HG03558 (cell line): ENCODE results near the gene CD63.
"Not testable (repeated sequence)": the region's sequence is repeated elsewhere in the genome, so short reads cannot be mapped to it uniquely, and the experiment has no call there.

Experiments
- ATAC-seq: cut with Tn5 transposase; IDR thresholded peaks from one replicate; pipeline ENCODE4 v1.9.1; 2021; ENCODE audit warnings: moderate number of reproducible peaks; ENCODE audit not compliant: unreplicated experiment; ENCODE audit errors: extremely low read depth

Gene CD63, protein sequence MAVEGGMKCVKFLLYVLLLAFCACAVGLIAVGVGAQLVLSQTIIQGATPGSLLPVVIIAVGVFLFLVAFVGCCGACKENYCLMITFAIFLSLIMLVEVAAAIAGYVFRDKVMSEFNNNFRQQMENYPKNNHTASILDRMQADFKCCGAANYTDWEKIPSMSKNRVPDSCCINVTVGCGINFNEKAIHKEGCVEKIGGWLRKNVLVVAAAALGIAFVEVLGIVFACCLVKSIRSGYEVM

DNA sequence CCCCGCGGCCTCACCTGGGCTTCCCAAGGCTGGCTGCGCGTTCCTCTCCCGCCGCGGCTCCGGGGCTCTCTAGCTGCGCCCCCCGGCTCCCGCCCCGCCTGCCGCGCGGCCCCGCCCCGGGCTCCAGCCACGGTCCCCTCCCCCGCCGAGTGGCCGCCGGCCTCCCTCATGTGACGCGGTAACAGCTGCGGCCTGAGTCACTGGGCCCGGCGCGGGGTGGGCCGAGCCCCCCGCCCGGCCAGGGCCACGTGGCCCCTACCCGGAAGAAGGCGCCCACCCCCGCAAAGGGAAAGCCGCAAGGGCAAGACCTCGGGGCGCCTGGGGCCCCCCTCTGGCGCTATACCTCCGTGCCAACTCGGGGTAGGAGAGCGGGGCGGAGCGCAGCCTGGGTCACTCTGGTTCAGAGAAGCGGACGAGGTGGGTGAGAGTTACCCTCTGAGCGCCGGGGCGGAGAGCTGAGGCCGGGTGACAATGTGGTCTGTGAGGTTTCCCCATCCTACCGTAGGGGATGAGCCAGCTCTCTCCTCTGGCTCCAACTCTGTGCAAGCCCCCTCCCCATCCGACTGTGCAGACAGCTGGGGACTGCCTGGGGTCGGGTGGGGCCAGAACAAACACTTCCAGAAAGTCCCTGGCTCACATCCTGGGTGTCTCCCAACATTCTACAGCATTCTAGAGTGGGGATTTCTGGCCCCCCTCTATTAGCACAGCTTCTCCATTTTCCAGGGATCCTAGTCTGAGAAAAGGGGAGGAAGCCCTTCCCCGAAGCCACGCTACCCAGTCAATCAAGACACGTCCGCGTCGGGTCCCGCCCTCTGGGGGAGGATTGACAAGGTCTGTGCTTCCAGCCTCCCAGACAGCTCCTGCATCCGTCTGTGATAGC, at the start of gene CD63:
CD63 (minus strand) TSS at position 71 of the 880 bp plus-strand sequence. CDS start 668 bp downstream, outside the sequence.
- ATAC-seq, result peak; percentile 46

DNA sequence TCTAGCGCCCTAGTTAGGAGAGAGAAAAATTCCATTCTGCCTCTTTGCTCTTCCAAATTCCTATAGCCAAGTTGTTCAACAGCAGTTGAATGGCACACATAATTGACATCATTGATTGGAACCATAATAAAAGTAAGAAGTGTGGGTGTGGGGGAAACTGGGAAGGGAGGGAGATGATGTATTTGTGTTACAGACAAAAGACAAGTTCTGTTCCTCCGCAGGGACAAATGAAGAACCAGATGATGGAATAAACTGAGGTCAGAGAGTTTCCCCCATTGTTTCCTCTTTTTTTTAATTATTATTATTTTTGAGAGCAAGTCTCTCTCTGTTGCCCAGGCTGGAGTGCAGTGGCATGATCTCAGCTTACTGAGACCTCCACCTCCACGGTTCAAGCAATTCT, 49.0 kb upstream of the CD63 start:
- ATAC-seq, result no peak

DNA sequence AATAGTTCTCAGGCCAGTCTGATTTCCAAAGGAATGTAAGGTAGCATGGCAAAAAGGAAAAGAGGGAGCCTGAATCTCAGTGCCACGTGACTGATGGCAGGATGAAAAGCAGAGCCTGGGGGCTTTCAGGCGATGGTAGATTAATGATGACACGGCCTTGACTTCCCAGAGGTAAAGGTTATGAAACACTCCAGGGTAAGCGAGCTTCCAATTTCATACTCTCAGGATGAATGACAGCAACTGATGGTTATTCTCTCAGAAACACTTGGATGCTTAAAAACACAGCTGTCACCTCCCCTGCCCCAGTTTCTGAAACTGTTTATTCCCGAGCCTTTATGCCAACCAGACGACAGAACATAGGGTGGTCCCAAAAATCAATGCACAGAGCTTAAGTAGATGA, 42.9 kb upstream of the CD63 start:
- ATAC-seq, result no peak

DNA sequence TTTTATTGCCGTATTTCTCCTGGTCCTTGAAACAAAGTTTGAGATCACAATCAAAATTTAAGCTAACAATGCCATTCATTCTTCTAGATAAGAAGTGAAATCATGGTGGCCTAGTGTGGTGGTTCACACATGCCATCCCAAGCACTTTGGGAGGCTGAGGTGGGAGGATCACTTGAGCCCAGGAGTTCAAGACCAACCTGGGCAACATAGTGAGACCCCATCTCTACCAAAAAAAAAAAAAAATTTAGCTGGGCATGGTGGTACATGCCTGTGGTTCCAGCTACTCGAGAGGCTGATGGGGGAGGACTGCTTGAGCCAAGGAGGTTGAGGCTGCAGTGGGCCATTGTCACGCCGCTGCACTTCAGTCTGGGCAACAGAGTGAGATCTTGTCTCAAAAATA, 38.3 kb upstream of the CD63 start:
- ATAC-seq, result no peak

DNA sequence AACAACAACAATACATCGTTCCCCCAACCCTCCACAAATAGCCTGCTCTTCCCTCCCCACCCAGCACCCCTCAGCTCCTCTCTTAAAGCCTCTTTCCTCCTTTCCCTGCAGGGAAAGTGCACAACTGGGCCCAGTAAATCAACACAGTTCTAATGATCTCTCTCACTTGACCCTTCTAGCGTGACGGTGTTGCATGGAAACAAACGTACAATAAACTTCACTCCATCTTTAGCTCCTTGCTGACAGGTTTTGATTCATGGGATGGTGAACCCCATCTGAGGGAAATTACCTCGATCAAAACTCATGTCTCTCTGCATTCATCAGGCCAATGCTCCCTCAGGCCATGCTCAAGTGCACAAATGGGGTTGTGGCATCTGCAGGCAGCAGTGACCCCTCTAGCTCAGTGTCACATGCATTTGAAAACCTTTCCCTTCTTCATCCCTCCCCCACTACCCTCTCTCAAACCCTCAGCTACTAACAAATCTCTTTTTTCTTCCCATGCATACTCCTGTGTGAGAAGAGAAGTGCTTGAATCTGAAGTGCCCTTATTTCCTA, 37.0 kb upstream of the CD63 start:
- no peak for ATAC-seq

DNA sequence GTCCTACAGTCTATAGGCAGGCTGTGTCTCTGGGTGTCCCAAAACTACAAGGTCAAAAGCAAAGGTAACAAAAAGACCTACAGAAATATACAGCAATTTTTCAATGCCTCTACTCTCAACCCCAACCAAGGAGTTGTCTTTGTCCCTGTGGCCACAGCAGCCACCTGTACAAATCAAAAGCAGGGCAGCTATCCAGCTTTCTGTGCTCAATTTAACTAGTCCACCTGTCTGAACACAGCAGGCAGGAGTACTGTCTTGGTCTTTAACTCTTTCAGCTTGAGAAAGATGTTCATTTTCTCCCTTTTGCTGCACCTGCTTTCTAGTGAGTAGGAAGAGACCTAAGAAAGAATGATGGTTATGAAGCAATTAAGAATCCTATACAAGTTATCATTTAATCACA, 33.8 kb upstream of the CD63 start:
- ATAC-seq, result no peak

DNA sequence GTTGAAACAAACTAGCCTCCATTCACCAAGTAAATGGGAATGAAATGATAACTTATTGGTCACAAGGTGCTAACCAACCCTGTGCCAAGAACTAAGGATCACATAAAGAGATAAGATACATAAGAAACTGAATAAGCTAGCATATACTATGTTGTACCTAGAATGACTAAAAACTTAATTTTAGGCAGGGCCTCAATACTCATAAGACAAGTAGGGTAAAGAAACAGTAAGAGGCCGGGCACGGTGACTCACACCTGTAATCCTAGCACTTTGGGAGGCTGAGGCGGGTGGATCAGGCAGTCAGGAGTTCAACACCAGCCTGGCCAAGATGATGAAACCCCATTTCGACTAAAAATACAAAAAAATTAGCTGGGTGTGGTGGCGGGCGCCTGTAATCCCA, 31.9 kb upstream of the CD63 start:
- no peak for ATAC-seq

DNA sequence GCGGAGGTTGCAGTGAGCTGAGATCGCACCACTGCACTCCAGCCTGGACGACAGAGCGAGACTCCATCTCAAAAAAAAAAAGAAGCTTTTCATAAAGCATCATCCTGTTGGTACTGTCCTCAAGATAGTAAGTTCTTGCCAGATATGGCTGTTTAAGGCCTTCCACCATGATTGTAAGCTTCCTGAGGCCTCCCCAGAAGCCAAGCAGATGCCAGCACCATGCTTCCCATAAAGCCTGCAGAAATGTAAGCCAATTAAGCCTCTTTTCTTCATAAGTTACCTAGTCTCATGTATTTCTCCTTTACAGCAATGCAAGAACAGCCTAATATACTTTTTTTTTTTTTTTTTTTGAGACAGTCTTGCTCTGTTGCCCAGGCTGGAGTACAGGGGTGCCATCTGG, 29.8 kb upstream of the CD63 start:
- not testable (repeated sequence) for ATAC-seq

DNA sequence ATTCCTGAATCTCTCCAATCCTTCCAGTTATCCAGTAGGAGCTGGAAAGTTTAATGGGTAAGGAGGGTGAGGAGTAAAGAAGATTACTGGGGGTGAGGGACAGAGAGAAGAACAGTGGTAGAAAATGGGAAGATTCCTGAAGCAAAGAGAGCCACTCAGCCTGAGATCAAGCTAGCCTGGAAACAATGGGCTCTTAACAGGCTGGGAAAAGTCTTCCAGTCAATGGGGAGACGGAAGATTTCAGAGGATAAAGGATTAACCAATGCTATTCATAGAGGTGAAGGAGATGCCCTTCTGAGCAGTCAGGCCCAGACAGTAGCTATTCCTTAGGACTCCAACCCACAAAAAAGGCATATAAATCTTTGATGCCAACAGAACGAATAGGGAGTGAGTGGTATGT, 28.9 kb upstream of the CD63 start:
- ATAC-seq, result no peak

DNA sequence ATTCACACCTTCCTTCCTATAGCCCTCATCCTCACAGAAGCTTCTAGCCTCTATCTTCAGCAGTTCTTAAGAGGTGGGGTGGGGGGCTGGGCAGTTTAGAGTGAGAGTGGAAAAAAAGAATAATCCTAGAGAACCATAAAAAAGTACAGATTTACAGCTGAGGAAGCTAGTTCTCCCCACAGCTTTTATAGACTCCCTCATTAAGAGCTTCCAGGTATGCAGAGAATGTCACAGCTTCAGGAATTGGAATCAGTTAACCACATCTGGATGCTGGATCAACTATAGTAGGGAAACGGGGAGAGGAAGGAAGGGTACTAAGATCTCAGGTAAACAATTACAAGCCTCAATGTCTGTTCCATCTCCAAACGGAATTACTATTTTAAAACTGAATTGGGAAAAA, 26.4 kb upstream of the CD63 start:
- no peak for ATAC-seq

DNA sequence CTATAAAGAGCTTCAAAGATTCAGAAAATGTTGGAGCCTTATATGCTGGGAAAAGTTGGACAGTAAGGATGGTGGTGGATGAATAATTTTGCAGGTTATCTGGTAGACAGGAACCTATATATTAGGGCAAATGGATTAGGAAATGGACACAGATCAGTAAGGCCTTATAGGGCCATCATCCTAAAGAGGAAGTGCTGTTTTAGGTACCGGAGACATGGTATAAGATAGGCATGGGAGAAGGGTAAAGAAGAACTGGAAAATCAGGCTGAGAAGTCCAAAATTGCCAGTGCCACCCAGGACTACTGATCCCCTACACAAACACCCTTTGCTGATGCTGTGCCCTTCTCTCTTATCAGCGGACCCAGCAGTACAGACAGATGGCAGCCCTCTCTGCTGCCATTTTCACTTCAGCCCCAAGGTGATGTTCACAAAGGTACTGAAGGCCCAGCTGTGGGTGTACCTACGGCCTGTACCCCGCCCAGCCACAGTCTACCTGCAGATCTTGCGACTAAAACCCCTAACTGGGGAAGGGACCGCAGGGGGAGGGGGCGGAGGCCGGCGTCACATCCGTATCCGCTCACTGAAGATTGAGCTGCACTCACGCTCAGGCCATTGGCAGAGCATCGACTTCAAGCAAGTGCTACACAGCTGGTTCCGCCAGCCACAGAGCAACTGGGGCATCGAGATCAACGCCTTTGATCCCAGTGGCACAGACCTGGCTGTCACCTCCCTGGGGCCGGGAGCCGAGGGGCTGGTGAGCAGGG, 19.6 kb upstream of the CD63 start:
- ATAC-seq, result no peak

DNA sequence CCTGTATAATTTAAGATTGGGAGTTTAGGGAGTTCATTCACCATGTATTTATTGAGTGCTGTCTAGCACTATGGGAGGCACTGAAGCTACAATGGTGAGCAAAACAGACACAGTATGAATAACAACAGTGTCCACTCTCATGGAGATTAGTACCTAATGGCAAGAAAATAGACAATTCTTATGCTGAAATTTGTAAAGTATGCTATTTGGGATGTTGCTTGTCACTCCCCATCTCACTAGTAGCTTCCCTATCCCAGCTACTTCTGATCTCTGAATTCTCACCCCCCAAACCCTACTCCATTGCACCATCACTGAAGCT, 18.1 kb upstream of the CD63 start:
- ATAC-seq, result no peak

DNA sequence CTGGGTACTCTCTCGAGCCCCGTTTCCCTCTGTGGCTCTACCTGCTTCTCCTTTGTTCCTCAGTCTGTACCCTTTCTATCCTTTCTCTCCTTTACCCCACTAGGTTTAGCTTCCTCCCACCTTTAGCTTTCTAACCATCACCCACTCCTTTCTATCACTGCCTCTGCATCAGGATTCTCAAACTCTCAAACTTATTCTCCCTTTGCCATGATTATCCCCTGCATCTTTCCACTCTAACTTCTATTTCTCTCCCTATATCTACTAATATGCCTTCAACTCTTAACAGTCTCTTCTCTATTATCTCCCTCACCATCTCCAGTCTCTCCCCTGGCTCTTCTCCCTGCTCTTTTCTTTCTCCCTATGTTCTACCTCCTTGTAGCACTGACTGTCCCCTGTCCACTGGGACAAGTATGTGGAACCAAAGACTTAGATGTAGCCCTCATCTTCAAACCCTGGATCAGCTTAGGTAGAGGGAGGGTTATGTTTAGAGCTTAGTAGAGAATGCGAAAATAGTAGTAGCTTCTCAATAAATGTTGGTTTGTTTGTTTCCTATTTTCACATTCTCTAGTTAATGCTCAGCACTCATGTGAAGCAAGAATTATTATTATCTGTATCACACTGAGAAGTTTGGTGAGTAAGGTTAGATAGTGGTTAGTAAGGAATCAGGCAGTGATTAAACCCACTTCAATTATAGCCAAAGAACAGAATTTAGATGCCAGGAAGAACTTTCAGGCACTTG, 17.5 kb upstream of the CD63 start:
- ATAC-seq, result no peak

DNA sequence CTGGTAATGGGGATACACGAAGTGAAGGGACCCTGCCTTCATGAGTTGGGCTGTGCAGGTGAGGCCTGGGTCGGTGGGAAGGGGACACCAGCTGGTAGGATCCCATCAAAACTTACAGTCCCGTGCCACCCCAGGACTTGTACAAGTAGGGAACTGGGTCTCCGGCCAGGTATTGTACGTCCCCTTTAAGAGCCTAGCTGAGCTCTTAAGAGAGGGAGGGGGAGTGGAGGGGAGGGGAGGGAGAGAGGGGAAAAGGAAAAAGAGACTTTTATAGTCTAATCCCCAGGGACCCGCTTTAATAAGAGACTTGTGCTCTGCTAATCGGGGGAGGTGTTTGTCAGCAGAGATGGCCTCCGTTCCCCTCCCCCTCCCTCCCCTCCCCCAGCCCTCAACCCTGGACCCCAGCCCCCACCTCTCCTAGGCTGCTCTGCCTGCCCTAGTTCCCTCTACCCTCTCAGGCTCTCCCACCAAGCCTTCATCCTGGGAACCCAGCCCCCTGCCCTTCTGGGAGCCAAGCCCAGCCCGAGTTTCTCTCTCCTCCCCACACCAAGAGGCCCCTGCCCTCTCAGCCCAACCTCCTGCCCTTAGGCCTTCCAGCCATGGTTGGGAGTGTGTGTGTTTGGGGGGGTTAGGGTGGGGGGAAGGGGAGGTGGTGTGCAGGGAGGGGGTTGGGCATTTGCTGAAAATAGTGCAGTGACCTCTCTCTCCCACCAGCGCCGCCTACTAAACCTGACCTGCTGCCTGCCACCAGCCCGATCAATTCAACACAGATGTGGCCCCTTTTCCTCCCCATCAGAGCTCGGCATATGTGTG, 16.8 kb upstream of the CD63 start:
- ATAC-seq, result no peak

DNA sequence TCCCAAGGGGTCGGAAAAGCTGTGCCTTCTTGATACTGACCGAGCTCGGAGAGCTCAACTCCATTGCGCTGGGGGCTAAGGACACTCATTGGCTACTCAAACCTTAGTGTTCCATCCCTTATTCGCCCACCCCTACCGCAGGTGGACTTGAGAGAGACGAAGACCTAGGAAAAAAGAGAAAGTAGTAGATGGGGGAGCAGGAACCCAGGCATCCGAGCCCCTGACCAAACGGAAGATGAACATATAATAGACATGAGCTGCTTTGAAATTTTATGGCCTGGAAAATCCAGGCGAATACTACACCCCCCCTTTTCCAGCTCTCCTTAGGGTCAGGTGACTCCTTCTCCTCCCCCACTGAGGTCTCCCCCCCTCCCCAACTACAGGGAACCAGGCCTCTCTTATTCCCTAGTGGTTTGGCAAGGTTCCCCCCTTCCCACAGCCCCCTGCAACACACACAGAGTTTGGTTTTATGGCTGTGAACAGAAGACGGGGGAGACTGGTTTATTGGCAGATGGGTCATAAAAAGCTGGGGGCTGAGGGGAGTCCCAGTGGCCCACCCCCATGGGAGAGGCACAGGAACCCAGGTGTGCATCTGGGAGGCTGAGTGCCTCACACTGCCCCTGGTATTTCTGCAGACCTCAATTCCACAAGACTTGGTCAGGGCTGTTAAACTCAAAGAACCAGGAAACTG, 15.7 kb upstream of the CD63 start:
- ATAC-seq, result no peak

DNA sequence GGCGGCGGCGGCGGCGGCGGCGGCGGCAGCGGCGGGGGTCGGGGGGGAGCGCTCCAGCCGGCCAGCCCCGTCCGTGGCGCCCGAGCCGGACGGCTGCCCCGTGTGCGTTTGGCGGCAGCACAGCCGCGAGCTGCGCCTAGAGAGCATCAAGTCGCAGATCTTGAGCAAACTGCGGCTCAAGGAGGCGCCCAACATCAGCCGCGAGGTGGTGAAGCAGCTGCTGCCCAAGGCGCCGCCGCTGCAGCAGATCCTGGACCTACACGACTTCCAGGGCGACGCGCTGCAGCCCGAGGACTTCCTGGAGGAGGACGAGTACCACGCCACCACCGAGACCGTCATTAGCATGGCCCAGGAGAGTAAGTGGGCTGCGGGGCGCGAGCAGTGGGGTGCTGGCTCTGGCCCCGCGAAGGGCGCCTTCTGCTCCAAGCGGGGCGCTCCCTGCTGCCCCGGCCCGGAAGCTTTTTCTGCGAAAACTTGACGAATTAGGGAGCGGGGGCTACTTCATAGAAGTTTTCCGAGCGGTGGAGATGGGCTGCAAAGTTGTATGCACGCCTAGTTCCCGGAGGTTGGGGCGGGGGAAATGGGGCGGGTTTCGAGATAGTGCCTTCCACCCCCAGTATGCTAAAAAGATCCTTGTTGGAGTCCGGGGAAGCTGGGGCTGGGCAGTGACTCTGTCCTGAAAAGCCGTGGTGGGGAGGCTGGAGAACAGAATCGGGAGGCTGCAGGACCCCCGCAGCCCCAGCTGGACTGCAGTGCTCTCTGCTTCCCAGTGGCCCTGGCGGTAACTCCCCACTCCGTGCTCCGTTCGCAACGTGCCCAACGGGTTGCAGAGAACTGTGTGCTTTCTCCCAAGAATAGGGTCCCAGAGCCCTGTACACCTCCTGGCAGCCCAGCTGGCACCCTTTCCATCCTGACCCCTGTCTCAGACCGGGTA, 14.9 kb upstream of the CD63 start:
- ATAC-seq, result no peak

DNA sequence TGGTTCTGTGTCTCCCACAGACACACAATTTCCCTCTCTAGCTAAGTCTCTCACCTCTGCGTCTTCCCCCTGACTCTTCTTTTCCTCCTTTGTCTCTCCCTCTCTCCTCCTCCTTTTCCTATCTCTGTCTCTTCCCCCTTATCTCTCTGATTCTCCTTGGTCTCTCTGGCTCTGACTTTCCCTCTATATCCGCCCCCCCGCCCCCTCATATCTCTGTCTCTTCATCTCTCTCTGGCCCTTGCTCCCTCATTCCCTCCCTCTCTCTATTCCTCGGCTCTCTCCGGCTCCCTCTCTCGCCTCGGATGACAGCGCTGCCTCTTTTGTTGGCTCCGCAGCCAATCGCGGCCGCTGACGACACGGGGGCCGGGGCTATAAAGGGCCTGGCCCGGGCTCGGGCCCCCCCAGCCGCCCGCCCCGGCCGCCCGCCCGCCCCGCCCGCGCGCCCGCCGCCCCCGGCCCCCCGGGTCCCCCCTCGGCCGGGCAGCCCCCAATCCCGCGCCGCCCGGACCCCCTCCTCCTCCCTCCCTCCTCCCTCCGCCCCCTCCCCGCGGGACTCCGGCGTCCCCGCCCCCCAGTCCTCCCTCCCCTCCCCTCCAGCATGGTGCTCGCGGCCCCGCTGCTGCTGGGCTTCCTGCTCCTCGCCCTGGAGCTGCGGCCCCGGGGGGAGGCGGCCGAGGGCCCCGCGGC, 14.1 kb upstream of the CD63 start, which contains the start of gene GDF11:
GDF11 (plus strand) TSS at position 404 of the 687 bp plus-strand sequence; CDS start at position 599, 195 bp downstream.
- ATAC-seq, result no peak
